B cell (primary cell): ENCODE data around the gene GPC4. TPM values are rescaled to one million over a fixed set of nuclear protein-coding genes. Genes with fewer than 3 reads are reported as not detected.

ENCODE experiments used
- ATAC-seq: fragments of 200-7000 bp; cut with Tn5 transposase; one replicate; pipeline ENCODE4 v1.10.0; 2021; ENCODE audit warnings: low read depth, mild to moderate bottlenecking, moderate number of reproducible peaks, moderate library complexity
- CTCF ChIA-PET: fragments of 350-600 bp; sonication (Branson Sonifier 250); formaldehyde crosslinking; loops from one replicate; lab custom pipeline; 2021; ENCODE audit warnings: antibody characterized with exemption, inconsistent platforms; lab: Charles Lee
- POLR2A ChIA-PET: fragments of 350-600 bp; sonication (Branson Sonifier 250); formaldehyde crosslinking; loops from one replicate; lab custom pipeline; 2021; ENCODE audit warnings: antibody characterized with exemption; lab: Charles Lee
- DNase-seq: peaks from one replicate; pipeline ENCODE4 v3.0.0; 2013
- H2AFZ ChIP-seq: 2 replicates; pipeline ENCODE4 v1.6.1; 2012; ENCODE audit warnings: mild to moderate bottlenecking, low read depth, low read length; ENCODE audit not compliant: insufficient read depth, poor library complexity, severe bottlenecking
- H3K27ac ChIP-seq, 2 donors: 1 replicate in 1 of 2; 2 replicates in 1 of 2; pipeline ENCODE4 v1.5.1; 2012 to 2013; ENCODE audit warnings: low read length in 2 of 2, mild to moderate bottlenecking in 2 of 2, moderate library complexity in 1 of 2
- H3K27me3 ChIP-seq, 4 experiments: fragments of 200-600 bp in 1 of 4; sonication (generic) in 1 of 4; replicated peaks in 1 of 4; 1 replicate in 2 of 4; 2 replicates in 2 of 4; pipeline versions ENCODE4 v1.6.1 to v1.7.0; 2013 to 2016; ENCODE audit warnings: low read length in 3 of 4, mild to moderate bottlenecking in 2 of 4, mixed read lengths in 1 of 4, moderate library complexity in 1 of 4; ENCODE audit not compliant: insufficient read depth in 4 of 4, control insufficient read depth in 3 of 4; ENCODE audit errors: control extremely low read depth in 1 of 4
- H3K36me3 ChIP-seq, 2 experiments: replicated peaks in 1 of 2; 1 replicate in 1 of 2; 2 replicates in 1 of 2; pipeline versions ENCODE4 v1.6.1 to v1.7.1; 2013; ENCODE audit warnings: low read length in 1 of 2; ENCODE audit not compliant: insufficient read depth in 2 of 2, control insufficient read depth in 1 of 2; ENCODE audit errors: control extremely low read depth in 1 of 2, extremely low read depth in 1 of 2
- H3K4me1 ChIP-seq, 2 donors: fragments of 200-600 bp in 1 of 2; sonication (generic) in 1 of 2; 1 replicate in 1 of 2; 2 replicates in 1 of 2; pipeline versions ENCODE4 v1.5.1 to v1.6.1; 2013 to 2017; ENCODE audit warnings: low read length in 2 of 2; ENCODE audit not compliant: control insufficient read depth in 2 of 2, insufficient read depth in 2 of 2
- H3K4me2 ChIP-seq: replicated peaks from 2 replicates; pipeline ENCODE3; 2012; ENCODE audit warnings: mild to moderate bottlenecking, low read depth, low read length; ENCODE audit not compliant: poor library complexity, severe bottlenecking
- H3K4me3 ChIP-seq, 5 experiments: fragments of 200-600 bp in 1 of 5; sonication (generic) in 1 of 5; 1 replicate in 3 of 5; 2 replicates in 2 of 5; pipeline versions ENCODE4 v1.5.1 to v1.7.0; 2011 to 2016; ENCODE audit warnings: low read length in 4 of 5, mild to moderate bottlenecking in 4 of 5, low read depth in 2 of 5, control low read depth in 1 of 5, moderate library complexity in 1 of 5; ENCODE audit not compliant: insufficient read depth in 1 of 5; ENCODE audit errors: control extremely low read depth in 1 of 5, extremely low read depth in 1 of 5
- H3K79me2 ChIP-seq: fragments of 200-600 bp; sonication (generic); one replicate; pipeline ENCODE4 v1.6.0; 2016; ENCODE audit warnings: low read length; ENCODE audit not compliant: control insufficient read depth, insufficient read depth
- H3K9ac ChIP-seq: fragments of 200-600 bp; sonication (generic); 2 replicates; pipeline ENCODE4 v1.6.1; 2017; ENCODE audit warnings: mild to moderate bottlenecking, low read length, moderate library complexity
- H3K9me3 ChIP-seq, 3 donors: one replicate each; pipeline versions ENCODE4 v1.6.1 to v1.7.1; 2013; ENCODE audit warnings: low read length in 2 of 3; ENCODE audit not compliant: control insufficient read depth in 2 of 3, insufficient read depth in 1 of 3; ENCODE audit errors: control extremely low read depth in 1 of 3
- H4K20me1 ChIP-seq: 2 replicates; pipeline ENCODE4 v1.6.0; 2012; ENCODE audit warnings: mild to moderate bottlenecking, low read length; ENCODE audit not compliant: insufficient read depth, control insufficient read depth, poor library complexity, severe bottlenecking
- H3K27ac Mint-ChIP-seq: one replicate; pipeline ENCODE4 v1.8.0; 2021; ENCODE audit warnings: mixed read lengths
- H3K27me3 Mint-ChIP-seq: one replicate; pipeline ENCODE4 v1.8.0; 2021; ENCODE audit warnings: mixed read lengths
- H3K4me1 Mint-ChIP-seq: one replicate; pipeline ENCODE4 v1.8.0; 2021; ENCODE audit warnings: mixed read lengths
- H3K4me3 Mint-ChIP-seq: one replicate; pipeline ENCODE4 v1.8.0; 2021; ENCODE audit warnings: mixed read lengths
- H3K9me3 Mint-ChIP-seq: one replicate; pipeline ENCODE4 v1.8.0; 2022; ENCODE audit warnings: mixed read lengths; ENCODE audit not compliant: insufficient read depth
- CTCF ChIP-seq: fragments of 200-600 bp; IDR thresholded peaks from one replicate; pipeline ENCODE4 v1.8.0; 2022; ENCODE audit warnings: antibody characterized with exemption, mild to moderate bottlenecking
- EZH2 ChIP-seq: IDR thresholded peaks from 2 replicates; pipeline ENCODE4 v1.6.1; 2012; ENCODE audit warnings: borderline replicate concordance, low read depth, mild to moderate bottlenecking, moderate library complexity, low read length; ENCODE audit not compliant: insufficient read depth, poor library complexity, severe bottlenecking
- WGBS: methylation state at CpG from one replicate; pipeline ENCODE4 v1.1.5; 2013; ENCODE audit warnings: missing lambda C conversion rate; ENCODE audit not compliant: insufficient coverage; 5-methylcytosine and 5-hydroxymethylcytosine counted together
- intact Hi-C: fragments of 100-400 bp; cut with micrococcal nuclease; formaldehyde crosslinking; loops from one replicate; pipeline ENCODE4 v1.10.0; 2022
- polyA plus RNA-seq: library from polyadenylated mRNA; depleted of rRNA; stranded (reverse); fragments of >200 nt; gene quantifications from 2 replicates; pipeline ENCODE4 v1.2.3, GENCODE V29; 2012
- total RNA-seq, 2 donors: library from RNA; stranded (reverse); fragments of 120-200 nt in 1 of 2; gene quantifications; 1 replicate in 1 of 2; 2 replicates in 1 of 2; pipeline versions ENCODE4 v1.2.3 to v1.2.4, GENCODE V29; 2013 to 2022

GPC4 gene
- total and polyA plus RNA-seq, 2 donors (not counting 1 experiment from before 2014, with no cell fraction given): 0.30 to 0.47 TPM

- no CpG with 5 or more reads among the region's 2 CpGs for WGBS
Measured at GRCh38 chrX:133418588-133418987, 3.3 kb upstream of the GPC4 start.

DNA sequence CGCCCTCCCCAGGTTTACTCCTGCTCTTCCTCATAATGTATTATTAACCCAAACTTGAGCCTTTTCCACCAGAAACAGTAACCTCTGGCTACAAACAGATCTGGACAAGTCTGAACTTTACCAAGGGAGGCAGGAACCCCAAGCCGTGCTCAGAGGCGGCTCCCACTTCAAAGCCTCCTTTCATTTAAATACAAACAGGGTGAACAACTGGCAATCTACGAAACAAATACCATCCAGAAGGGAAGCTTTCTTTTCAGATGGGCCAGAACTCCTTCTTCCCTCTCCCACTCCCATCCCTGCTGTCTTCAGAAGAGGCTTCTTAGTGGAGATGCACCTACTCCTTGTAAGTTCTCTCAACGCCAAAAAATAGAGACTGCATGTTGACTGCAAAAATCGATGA, 2.1 kb upstream of the GPC4 start:
- 0% methylated on average over 1 of the region's 6 CpGs for WGBS
- H3K27me3 Mint-ChIP-seq: peaks cover 18% of the 10 kb centered on the region
- Histone ChIP-seq H3K4me1 (peaks cover 7 to 15% of the 10 kb centered on the region in 2 donors), H3K36me3 (no peaks in the 10 kb centered on the region), H2AFZ (no peak overlapping the region), H3K4me3 (no peak overlapping the region), H3K27ac (no peak overlapping the region), H3K9ac (no peak overlapping the region), H3K9me3 (no peaks in the 10 kb centered on the region), H3K4me2 (no peak overlapping the region), H3K27me3 (peaks cover 0 to 12% (median 6%) of the 10 kb centered on the region in 4 experiments), H3K79me2 (no peaks in the 10 kb centered on the region), H4K20me1 (no peaks in the 10 kb centered on the region)
- TF ChIP-seq CTCF: no peak
- no peak for TF ChIP-seq EZH2
- H3K4me3 Mint-ChIP-seq: no peak overlapping the region
- ChIA-PET CTCF (no interaction called here), POLR2A (no interaction called here)
- intact Hi-C loops: no loop called here
- DNase-seq: no peak
- no peak overlapping the region for H3K27ac Mint-ChIP-seq
- no peak for ATAC-seq
- no peaks in the 10 kb centered on the region for H3K9me3 Mint-ChIP-seq
- peaks cover 16% of the 10 kb centered on the region for H3K4me1 Mint-ChIP-seq

More at GRCh38 chrX:133418588-133418987, 3.3 kb upstream of the GPC4 start:
- H3K36me3 ChIP-seq: no peaks in the 10 kb centered on the region
- TF ChIP-seq CTCF (no peak), EZH2 (no peak)
- peaks cover 16% of the 10 kb centered on the region for H3K4me1 Mint-ChIP-seq
- H3K9me3 ChIP-seq: no peaks in the 10 kb centered on the region
- H2AFZ ChIP-seq: no peak overlapping the region
- H3K27ac ChIP-seq: no peak overlapping the region
- CTCF ChIA-PET: no interaction called here
- no peak overlapping the region for H3K4me3 Mint-ChIP-seq
- no peaks in the 10 kb centered on the region for H3K9me3 Mint-ChIP-seq
- H3K9ac ChIP-seq: no peak overlapping the region
- H3K27me3 Mint-ChIP-seq: peaks cover 13% of the 10 kb centered on the region
- intact Hi-C loops: no loop called here
- H3K4me2 ChIP-seq: no peak overlapping the region
- no peaks in the 10 kb centered on the region for H3K79me2 ChIP-seq
- no peak for ATAC-seq
- no peak for DNase-seq
- no peaks in the 10 kb centered on the region for H4K20me1 ChIP-seq
- POLR2A ChIA-PET: no interaction called here
- H3K27me3 ChIP-seq: peaks cover 0 to 12% (median 6%) of the 10 kb centered on the region in 4 experiments
- H3K4me1 ChIP-seq: peaks cover 7 to 15% of the 10 kb centered on the region in 2 donors
- H3K4me3 ChIP-seq: no peak overlapping the region
- H3K27ac Mint-ChIP-seq: no peak overlapping the region
